B cell (primary cell): ENCODE results near the gene RTP4.

Source experiments
- EZH2 ChIP-seq: IDR thresholded peaks from 2 replicates; pipeline ENCODE4 v1.6.1; 2012; ENCODE audit warnings: borderline replicate concordance, low read depth, mild to moderate bottlenecking, moderate library complexity, low read length; ENCODE audit not compliant: insufficient read depth, poor library complexity, severe bottlenecking
- TF ChIP-seq, protein P1 (sequence below): fragments of 200-600 bp; IDR thresholded peaks from one replicate; pipeline ENCODE4 v1.8.0; 2022; ENCODE audit warnings: antibody characterized with exemption, mild to moderate bottlenecking

DNA sequence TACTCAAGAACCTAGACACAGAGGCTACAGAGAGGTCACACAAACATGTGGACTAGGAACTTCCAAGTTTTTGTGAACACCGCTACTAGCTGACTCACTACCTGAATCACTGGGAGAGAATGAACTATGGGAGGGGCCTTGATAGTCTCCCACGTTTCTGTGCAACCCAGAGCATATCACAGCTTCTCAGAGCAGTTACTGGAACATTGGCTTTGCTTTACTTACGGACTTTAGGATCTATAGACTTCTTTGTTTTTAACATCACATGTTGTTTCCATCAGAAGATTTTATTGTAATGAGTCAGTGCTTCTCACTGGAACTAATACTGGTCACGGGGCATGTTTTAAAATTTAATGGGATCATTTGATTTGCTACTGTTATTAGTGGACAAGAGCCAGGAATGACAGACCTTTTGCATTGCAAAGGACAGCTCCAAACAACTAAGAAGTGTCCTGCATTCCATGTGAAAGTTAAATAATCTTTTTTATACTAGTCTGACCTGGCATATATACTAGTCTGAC is 35.6 kb downstream of the RTP4 start:
- TF ChIP-seq, protein P1, sequence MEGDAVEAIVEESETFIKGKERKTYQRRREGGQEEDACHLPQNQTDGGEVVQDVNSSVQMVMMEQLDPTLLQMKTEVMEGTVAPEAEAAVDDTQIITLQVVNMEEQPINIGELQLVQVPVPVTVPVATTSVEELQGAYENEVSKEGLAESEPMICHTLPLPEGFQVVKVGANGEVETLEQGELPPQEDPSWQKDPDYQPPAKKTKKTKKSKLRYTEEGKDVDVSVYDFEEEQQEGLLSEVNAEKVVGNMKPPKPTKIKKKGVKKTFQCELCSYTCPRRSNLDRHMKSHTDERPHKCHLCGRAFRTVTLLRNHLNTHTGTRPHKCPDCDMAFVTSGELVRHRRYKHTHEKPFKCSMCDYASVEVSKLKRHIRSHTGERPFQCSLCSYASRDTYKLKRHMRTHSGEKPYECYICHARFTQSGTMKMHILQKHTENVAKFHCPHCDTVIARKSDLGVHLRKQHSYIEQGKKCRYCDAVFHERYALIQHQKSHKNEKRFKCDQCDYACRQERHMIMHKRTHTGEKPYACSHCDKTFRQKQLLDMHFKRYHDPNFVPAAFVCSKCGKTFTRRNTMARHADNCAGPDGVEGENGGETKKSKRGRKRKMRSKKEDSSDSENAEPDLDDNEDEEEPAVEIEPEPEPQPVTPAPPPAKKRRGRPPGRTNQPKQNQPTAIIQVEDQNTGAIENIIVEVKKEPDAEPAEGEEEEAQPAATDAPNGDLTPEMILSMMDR = no peak
- no peak for TF ChIP-seq EZH2
